OCI-LY7 (cell line): Measurements from ENCODE around the gene KRT31. TPM values are rescaled to one million over a fixed set of nuclear protein-coding genes. Genes with fewer than 3 reads are reported as not detected.
"Not testable (repeated sequence)": the region's sequence is repeated elsewhere in the genome, so short reads cannot be mapped to it uniquely, and the experiment has no call there.

Experiments
- BruUV-seq: library from RNA; stranded (reverse); fragments of 400-500 nt; replicated peaks from 2 replicates; lab custom pipeline; 2021; lab: Mats Ljungman, UMichigan
- CTCF ChIA-PET: fragments of 300-600 bp; sonication (Branson Sonifier 250); formaldehyde crosslinking; loops from one replicate; lab custom pipeline; 2022; ENCODE audit warnings: antibody characterized with exemption; ENCODE audit not compliant: unreplicated experiment; lab: Charles Lee
- POLR2A ChIA-PET: fragments of 300-600 bp; sonication (Branson Sonifier 250); formaldehyde crosslinking; loops from one replicate; lab custom pipeline; 2022; ENCODE audit warnings: antibody characterized with exemption; lab: Charles Lee
- DNase-seq: peaks from one replicate; pipeline ENCODE4 v3.0.0-alpha.2; 2015; ENCODE audit warnings: low spot score
- H2AFZ ChIP-seq: fragments of 200-600 bp; sonication (generic), shearing (Covaris generic); 2 replicates; pipeline ENCODE4 v1.6.1; 2014; ENCODE audit warnings: mild to moderate bottlenecking, antibody characterized with exemption, low read length, moderate library complexity
- H3K27ac ChIP-seq: fragments of 200-600 bp; sonication (generic); 2 replicates; pipeline ENCODE4 v1.5.1; 2014; ENCODE audit warnings: mixed run types, low read depth, mild to moderate bottlenecking, moderate library complexity, low read length, inconsistent platforms; ENCODE audit not compliant: poor library complexity, severe bottlenecking
- H3K36me3 ChIP-seq: fragments of 200-600 bp; sonication (generic); 2 replicates; pipeline ENCODE4 v1.6.1; 2014; ENCODE audit warnings: mild to moderate bottlenecking, antibody characterized with exemption, low read length, moderate library complexity, mixed read lengths; ENCODE audit not compliant: insufficient read depth
- H3K4me1 ChIP-seq: fragments of 200-600 bp; sonication (generic); 2 replicates; pipeline ENCODE4 v1.5.1; 2014; ENCODE audit warnings: mild to moderate bottlenecking, low read length; ENCODE audit not compliant: insufficient read depth, poor library complexity, severe bottlenecking
- H3K4me2 ChIP-seq: fragments of 200-600 bp; sonication (generic); 2 replicates; pipeline ENCODE4 v1.6.1; 2014; ENCODE audit warnings: mild to moderate bottlenecking, low read length
- H3K4me3 ChIP-seq: fragments of 200-600 bp; sonication (generic); 2 replicates; pipeline ENCODE4 v1.5.1; 2014; ENCODE audit warnings: mild to moderate bottlenecking, low read depth, low read length; ENCODE audit not compliant: poor library complexity, severe bottlenecking
- H3K79me2 ChIP-seq: fragments of 200-600 bp; sonication (generic); 2 replicates; pipeline ENCODE4 v1.6.1; 2016; ENCODE audit warnings: low read depth, mild to moderate bottlenecking, low read length, moderate library complexity, mixed read lengths; ENCODE audit not compliant: insufficient read depth
- H3K9me2 ChIP-seq: fragments of 200-600 bp; sonication (generic); 2 replicates; pipeline ENCODE4 v1.6.1; 2016; ENCODE audit warnings: mild to moderate bottlenecking, low read length, mixed read lengths; ENCODE audit not compliant: insufficient read depth
- H3K9me3 ChIP-seq: fragments of 200-600 bp; sonication (generic); 2 replicates; pipeline ENCODE4 v1.6.1; 2014; ENCODE audit warnings: mild to moderate bottlenecking, mixed run types, low read length, mixed read lengths
- H4K20me1 ChIP-seq: fragments of 200-600 bp; sonication (generic); 2 replicates; pipeline ENCODE4 v1.6.1; 2014; ENCODE audit warnings: mild to moderate bottlenecking, antibody characterized with exemption, low read length, moderate library complexity, mixed read lengths; ENCODE audit not compliant: insufficient read depth
- EZH2phosphoT487 ChIP-seq: fragments of 200-600 bp; sonication (generic); IDR thresholded peaks from 2 replicates; pipeline ENCODE4 v1.6.1; 2018; ENCODE audit warnings: low read depth, borderline replicate concordance, mild to moderate bottlenecking, mixed run types, antibody characterized with exemption, low read length, moderate library complexity, mixed read lengths
- intact Hi-C: fragments of 100-400 bp; cut with micrococcal nuclease; formaldehyde crosslinking; loops from one replicate; pipeline ENCODE4 v1.10.0; 2022; ENCODE audit not compliant: unreplicated experiment
- total RNA-seq, 2 experiments: library from RNA; depleted of rRNA in 1 of 2; stranded (reverse); fragments of >200 nt in 1 of 2; shearing (Covaris generic) in 1 of 2; gene quantifications; 2 replicates each; pipeline ENCODE4 v1.2.3, GENCODE V29; 2014 to 2022
- TF ChIP-seq, protein P1 (sequence below): fragments of 200-600 bp; sonication (generic); conservative IDR thresholded peaks from 2 replicates; pipeline ENCODE4 v1.5.1; 2014; ENCODE audit warnings: mild to moderate bottlenecking, antibody characterized with exemption, low read length, moderate library complexity, mixed read lengths

KRT31 gene
- total RNA-seq, 2 experiments from 2014 or later: not detected

GRCh38 chr17:41429667-41430066 lies 32.3 kb upstream of the KRT31 start:
- BruUV-seq: no TSS peak
- intact Hi-C loops: no loop called here
- ChIA-PET CTCF (no interaction called here), POLR2A (no interaction called here)
- Histone ChIP-seq H4K20me1 (no peaks in the 10 kb centered on the region), H3K9me3 (no peaks in the 10 kb centered on the region), H3K4me1 (no peaks in the 10 kb centered on the region), H3K27ac (no peak overlapping the region), H3K4me3 (no peak overlapping the region), H3K79me2 (no peaks in the 10 kb centered on the region), H3K4me2 (no peak overlapping the region), H2AFZ (no peak overlapping the region), H3K9me2 (no peaks in the 10 kb centered on the region), H3K36me3 (no peaks in the 10 kb centered on the region)
- TF ChIP-seq EZH2phosphoT487: no peak
- TF ChIP-seq, protein P1, sequence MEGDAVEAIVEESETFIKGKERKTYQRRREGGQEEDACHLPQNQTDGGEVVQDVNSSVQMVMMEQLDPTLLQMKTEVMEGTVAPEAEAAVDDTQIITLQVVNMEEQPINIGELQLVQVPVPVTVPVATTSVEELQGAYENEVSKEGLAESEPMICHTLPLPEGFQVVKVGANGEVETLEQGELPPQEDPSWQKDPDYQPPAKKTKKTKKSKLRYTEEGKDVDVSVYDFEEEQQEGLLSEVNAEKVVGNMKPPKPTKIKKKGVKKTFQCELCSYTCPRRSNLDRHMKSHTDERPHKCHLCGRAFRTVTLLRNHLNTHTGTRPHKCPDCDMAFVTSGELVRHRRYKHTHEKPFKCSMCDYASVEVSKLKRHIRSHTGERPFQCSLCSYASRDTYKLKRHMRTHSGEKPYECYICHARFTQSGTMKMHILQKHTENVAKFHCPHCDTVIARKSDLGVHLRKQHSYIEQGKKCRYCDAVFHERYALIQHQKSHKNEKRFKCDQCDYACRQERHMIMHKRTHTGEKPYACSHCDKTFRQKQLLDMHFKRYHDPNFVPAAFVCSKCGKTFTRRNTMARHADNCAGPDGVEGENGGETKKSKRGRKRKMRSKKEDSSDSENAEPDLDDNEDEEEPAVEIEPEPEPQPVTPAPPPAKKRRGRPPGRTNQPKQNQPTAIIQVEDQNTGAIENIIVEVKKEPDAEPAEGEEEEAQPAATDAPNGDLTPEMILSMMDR: no peak
- DNase-seq: no peak

DNA sequence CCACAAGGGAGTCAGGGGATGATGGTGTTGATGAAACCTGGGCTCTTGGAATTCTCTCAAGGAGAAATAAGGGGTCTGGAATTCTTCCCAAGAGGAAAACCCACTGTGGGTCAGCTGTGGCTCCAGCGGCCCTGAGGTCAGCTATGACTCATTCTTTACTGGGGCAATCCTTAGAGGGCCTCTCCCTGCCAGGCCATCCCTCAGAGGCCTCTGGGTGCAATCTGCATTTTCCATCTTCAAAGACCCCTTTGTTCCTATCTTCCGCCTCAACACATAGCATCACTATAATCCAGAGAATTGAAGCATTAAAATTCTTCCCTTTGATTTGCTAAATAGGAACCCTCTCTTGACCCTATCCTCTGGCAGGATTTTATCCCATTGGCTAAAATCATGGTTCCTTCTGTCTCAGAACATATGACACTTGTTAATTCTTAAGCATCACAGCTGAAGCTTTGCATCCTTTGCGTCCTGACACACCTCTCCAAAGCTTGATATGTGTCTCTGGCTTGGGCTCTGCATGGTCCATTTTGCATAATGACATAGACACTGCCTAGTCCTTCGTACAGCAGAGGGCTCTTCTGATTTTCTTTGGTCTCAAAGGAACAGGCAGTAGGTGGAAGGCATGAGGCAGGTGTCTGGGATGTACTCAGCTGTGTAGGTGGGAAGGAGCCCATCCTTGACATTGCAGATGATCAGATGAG lies 31.3 kb upstream of the KRT31 start:
- H3K9me3 ChIP-seq: no peaks in the 10 kb centered on the region
- H3K36me3 ChIP-seq: no peaks in the 10 kb centered on the region
- intact Hi-C loops: no loop called here
- H3K9me2 ChIP-seq: no peaks in the 10 kb centered on the region
- no peak overlapping the region for H3K27ac ChIP-seq
- ChIA-PET CTCF (no interaction called here), POLR2A (no interaction called here)
- TF ChIP-seq EZH2phosphoT487: no peak
- TF ChIP-seq, protein P1: no peak
- H3K4me1 ChIP-seq: no peaks in the 10 kb centered on the region
- no peaks in the 10 kb centered on the region for H4K20me1 ChIP-seq
- H3K4me3 ChIP-seq: no peak overlapping the region
- no TSS peak for BruUV-seq
- H3K79me2 ChIP-seq: no peaks in the 10 kb centered on the region
- no peak for DNase-seq
- H3K4me2 ChIP-seq: no peak overlapping the region
- no peak overlapping the region for H2AFZ ChIP-seq

DNA sequence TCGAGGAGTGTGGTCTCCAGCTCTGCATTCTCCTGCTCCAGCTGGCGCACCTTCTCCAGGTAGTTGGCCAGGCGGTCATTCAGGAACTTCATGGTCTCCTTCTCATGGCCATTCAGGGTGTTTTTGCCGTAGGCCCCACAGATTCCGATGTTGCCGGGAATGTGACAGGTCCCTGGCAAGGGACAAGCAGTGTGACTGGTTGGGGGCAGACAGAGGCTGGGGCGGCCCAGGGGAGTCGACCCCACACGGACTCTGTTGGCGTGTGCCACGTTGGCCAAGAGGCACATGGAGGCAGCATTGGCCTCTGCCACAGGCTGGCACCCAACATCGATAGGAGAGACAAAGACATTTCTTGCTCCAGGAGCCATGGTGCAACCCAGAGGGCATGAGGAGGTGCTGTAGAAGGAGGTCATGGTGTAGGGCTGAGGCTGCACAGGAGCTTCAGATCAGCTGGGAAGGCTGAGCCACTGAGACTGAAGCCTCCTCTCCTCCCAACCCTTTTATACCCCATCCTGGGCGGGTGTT lies 26.8 kb upstream of the KRT31 start, which contains the start of gene KRT37:
Gene KRT37, minus strand, starts transcription at position 475 of the 525 bp plus-strand sequence. Its CDS starts 62 bp downstream, at position 413.
- CTCF ChIA-PET: no interaction called here
- no peak for TF ChIP-seq EZH2phosphoT487
- TF ChIP-seq, protein P1: no peak
- no TSS peak for BruUV-seq
- Histone ChIP-seq H3K79me2 (no peaks in the 10 kb centered on the region), H3K27ac (no peak within 1 kb of the TSS), H3K4me3 (no peak within 1 kb of the TSS), H3K9me3 (no peaks in the 10 kb centered on the region), H3K36me3 (no peaks in the 10 kb centered on the region), H3K9me2 (no peaks in the 10 kb centered on the region), H3K4me1 (no peaks in the 10 kb centered on the region), H2AFZ (no peak within 1 kb of the TSS), H4K20me1 (no peaks in the 10 kb centered on the region), H3K4me2 (no peak within 1 kb of the TSS)
- POLR2A ChIA-PET: no interaction called here
- intact Hi-C loops: no loop called here
- no peak for DNase-seq

DNA sequence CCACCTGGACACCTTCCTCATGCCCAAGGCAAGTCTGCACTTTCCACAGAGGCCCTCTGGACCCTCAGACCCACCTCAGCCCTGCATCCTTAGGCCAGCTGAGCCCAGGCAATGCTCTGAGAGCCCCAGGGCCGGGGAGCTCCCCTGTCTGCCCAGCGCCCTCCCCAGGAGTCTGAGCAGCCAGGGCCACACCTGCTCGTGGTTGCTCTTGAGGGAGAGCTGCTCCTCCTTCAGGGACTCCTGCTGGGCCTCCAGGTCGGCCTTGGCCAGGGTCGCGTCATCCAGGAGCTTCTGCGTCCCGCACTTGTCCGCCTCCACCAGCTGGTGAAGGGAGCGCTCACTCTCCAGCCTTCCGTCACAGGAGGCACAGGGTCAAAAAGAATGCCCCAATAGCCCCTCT lies 25.2 kb upstream of the KRT31 start:
- H3K4me2 ChIP-seq, H3K27ac ChIP-seq, H2AFZ ChIP-seq, H3K9me2 ChIP-seq, H3K9me3 ChIP-seq, intact Hi-C loops, DNase-seq, H3K79me2 ChIP-seq, POLR2A ChIA-PET, H3K36me3 ChIP-seq, H3K4me3 ChIP-seq, BruUV-seq, H3K4me1 ChIP-seq, CTCF ChIA-PET, H4K20me1 ChIP-seq: not testable (repeated sequence)
